HG03139 (cell line): Measurements from ENCODE around the gene UGT2A1.
A peak's percentile ranks its signal among the peaks of the same experiment; 100 is the strongest.
"Not testable (repeated sequence)": the region's sequence is repeated elsewhere in the genome, so short reads cannot be mapped to it uniquely, and the experiment has no call there.

Experiments
- ATAC-seq: cut with Tn5 transposase; IDR thresholded peaks from one replicate; pipeline ENCODE4 v1.9.1; 2021; ENCODE audit not compliant: unreplicated experiment

The UGT2A1 gene

DNA sequence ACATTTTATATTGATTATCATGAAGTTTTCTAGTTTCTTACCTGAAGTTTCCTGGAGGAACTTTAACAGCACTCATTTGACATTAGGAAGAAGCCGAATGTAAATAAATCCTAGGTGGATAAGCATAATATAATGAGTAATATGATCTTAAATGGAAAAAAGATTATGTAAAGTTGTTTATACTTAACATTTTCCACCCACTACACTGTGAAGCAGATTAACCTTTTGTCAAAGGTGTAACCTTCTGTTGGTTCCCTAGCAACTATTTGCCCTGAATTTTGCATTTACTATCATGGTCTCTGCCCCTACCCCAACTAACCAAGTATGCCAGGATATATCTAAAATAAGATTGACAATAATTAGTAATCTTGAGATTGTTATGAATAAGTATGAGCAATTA is at the start of gene UGT2A1:
TSS of gene UGT2A1 (minus strand) at position 101 of the 400 bp plus-strand sequence. CDS start 5,603 bp downstream, outside the sequence.
- no peak for ATAC-seq

DNA sequence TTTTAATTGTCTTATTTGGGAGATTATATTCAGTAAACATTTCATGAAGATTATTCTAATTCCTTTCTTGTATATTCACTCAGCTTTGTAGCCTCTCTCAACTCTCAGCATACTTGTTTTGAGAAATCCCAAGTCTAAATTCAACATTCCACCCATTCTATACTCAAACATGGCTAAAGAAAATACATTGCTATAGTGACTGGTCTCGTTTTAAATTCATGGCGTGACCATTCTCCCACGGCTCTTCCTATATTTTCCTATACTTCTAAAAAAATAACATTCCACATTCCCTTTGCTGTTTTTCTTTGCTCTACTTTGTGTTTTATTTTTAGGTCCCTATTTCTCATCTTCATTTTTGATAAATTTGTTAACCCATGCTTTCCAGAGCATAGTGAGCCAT is 49.2 kb upstream of the UGT2A1 start:
- ATAC-seq = no peak

DNA sequence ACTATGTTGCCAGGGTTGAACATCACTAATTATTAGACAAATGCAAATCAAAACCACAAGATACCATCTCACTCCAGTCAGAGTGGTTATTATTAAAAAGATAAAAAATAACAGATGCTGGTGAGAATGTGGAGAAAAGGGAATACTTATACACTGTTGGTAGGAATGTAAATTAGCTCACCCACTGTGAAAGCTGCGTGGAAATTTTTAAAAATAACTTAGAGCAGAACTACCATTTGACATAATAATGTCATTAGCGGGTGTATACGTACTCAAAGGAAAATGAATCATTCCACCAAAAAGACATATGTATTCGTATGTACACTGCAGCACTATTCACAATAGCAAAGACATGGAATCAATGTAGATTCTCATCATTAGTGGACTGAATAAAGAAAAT is 48.6 kb upstream of the UGT2A1 start:
- ATAC-seq = no peak

GRCh38 chr4:69697536-69698242 is 44.6 kb upstream of the UGT2A1 start:
- ATAC-seq = no peak

DNA sequence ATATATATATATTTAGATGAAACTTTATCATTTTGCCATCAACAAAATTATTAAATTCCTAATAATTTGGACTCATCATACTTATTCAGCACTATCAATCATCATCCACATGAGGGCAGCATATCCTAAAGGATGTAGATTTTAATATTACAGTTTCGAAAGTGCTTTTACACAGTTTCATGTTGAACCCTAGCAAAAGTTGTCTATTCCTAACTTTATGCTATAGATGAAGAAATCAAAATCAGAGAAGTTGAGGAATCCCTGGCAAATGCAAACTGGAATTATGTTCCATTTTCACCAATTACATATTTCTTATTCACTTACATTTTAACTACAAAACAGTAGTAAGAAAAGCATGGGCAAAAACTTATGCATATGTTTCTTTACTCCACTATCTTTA is 36.6 kb upstream of the UGT2A1 start:
- peak; percentile 54 for ATAC-seq

- no peak for ATAC-seq
These were observed 31.8 kb upstream of the UGT2A1 start for GRCh38 chr4:69684804-69685203.

GRCh38 chr4:69668680-69669079 is 15.6 kb upstream of the UGT2A1 start:
- no peak for ATAC-seq

DNA sequence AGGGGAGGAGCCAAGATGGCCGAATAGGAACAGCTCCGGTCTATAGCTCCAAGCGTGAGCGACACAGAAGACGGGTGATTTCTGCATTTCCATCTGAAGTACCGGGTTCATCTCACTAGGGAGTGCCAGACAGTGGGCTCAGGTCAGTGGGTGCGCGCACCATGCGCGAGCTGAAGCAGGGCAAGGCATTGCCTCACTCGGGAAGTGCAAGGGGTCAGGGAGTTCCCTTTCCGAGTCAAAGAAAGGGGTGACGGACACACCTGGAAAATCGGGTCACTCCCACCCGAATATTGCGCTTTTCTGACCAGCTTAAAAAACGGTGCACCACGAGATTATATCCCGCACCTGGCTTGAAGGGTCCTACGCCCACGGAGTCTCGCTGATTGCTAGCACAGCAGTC is 11.0 kb upstream of the UGT2A1 start:
- ATAC-seq = not testable (repeated sequence)

GRCh38 chr4:69661130-69661803 is 8.2 kb upstream of the UGT2A1 start:
- not testable (repeated sequence) for ATAC-seq

DNA sequence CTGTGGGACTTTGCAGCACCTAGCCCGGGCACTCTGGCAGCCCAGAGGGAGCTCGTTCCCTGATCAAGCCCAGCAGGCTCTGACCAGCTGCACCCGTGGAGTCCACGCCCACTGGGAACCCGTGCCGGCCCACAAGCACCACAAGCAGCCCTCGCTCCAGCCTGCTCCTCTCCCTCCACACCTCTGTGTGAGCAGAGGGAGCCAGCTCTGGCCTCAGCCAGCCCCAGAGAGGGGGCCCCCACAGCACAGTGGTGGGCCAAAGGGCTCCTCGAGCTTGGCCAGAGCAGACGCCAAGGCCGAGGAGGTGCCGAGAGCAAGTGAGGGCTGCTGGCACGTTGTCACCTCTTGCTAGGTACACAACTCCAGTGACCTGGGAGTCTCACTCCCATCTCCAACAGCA is 5.1 kb upstream of the UGT2A1 start:
- no peak for ATAC-seq

DNA sequence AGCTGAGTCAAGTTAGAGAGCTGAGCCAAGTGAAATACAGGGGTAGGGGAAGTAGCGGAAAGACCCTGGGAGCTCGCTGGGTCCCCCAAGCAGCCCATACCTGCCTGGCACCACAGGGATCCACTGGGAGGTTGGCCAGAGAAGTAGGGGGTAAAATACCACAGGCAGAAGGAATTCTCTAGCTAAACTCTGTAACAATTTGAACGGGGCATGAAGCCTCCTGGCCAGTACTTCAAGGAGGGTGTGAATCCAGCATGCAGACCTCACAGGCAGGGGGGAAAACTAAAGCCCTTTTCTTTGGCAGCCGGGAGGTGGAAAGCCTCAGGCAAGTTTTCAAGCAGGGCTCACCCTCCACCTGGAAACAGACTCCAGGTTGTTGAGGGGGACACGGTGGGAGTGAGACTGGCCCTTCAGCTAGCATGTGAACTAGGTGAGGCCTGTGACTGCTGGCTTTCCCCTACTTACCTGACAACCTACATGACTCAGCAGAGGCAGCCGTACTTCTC is 3.7 kb upstream of the UGT2A1 start:
- no peak for ATAC-seq

DNA sequence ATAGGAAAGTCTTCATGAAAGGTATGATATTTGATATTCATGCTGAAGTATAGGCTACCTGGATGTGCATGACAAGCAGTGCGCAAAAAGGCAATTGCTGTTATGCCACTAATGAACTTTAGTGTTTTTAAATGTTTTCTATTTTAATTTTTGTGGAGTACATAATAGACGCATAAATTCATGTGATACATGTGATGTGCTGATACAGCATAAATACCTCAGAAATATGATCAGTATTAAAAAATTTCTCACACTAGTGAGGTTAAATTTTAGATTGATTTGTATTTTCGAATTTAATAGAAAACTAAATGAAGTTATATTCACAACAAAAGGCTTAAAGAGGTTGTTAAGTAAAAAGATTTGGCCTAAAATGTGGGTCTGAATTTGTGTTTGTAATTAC is 2.2 kb downstream of the UGT2A1 start:
- ATAC-seq = no peak

DNA sequence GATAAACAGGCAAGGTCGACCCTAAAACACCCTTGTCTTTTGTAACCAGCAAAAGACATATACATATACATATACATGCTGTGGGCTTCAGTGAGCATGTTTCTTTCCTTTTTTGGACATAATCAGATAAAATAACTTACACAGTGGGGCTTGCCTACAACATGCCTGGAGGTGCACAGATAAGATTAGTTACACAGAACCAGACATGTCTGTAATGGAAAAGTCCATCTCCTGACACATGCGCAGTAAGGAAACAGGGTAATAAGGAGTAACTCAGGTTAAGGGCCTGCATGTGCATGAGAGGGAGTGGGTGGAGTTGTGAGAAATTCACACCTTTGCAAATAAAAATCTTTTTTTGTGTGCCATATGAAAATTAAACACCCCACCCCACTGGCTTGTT is 3.4 kb downstream of the UGT2A1 start:
- no peak for ATAC-seq

GRCh38 chr4:69649207-69649606 is 3.8 kb downstream of the UGT2A1 start:
- ATAC-seq = no peak

- ATAC-seq = no peak
These were observed 10.1 kb downstream of the UGT2A1 start for GRCh38 chr4:69642961-69643360.

GRCh38 chr4:69640289-69640688 is 12.8 kb downstream of the UGT2A1 start:
- no peak for ATAC-seq

GRCh38 chr4:69639542-69639941 is 13.5 kb downstream of the UGT2A1 start, which contains the start of gene UGT2A2:
TSS of gene UGT2A2 (minus strand) at chr4:69639642. CDS start at chr4:69639640, 2 bp downstream.
- no peak for ATAC-seq

- no peak for ATAC-seq
These were observed 35.9 kb downstream of the UGT2A1 start for GRCh38 chr4:69617083-69617694.

DNA sequence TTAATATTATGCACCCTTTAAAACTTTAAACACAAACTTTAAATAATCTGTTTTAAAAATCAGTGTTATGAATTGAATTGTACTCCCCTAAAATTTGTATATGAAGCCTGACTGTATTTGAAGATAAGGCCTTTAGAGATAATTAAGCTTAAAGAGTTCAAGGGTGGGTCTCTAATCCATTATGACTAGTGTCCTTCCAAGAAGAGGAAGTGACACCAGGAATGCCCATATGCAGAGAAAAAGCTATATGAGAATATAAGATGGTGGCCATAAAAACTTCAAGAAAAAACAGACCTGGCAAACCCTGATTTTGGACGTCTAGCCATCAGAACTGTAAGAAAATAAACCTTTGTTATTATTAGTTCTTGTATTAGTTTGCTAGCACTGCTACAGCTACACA is 42.6 kb downstream of the UGT2A1 start:
- ATAC-seq = no peak

DNA sequence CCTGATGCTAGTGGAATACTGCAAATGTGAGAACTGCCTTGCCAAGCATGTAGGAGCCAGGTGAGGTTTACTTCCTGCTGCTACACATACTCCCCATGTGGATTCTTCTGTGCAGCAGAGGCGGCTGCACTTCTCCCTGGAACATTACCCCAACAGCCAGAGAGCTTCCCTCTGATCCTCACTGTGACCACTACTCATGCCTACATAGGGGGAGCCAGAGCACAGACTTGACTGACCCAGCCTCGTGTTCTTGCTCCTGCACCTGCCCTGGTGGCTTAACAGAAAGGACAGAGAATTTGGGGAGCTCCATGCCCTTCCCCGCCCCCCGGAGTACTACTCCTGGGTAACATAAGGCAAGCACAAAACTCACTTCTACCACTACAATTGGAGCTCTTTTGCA is 52.0 kb downstream of the UGT2A1 start:
- no peak for ATAC-seq

GRCh38 chr4:69600013-69600412 is 53.0 kb downstream of the UGT2A1 start:
- no peak for ATAC-seq

- no peak for ATAC-seq
These were observed 58.7 kb downstream of the UGT2A1 start for GRCh38 chr4:69594382-69594781.
